Nephron (organoid): Measurements from ENCODE around the gene CHN2.

ENCODE experiments used
- H3K27ac Mint-ChIP-seq, 3 experiments: 2 replicates each; pipeline ENCODE4 v1.8.0; 2020; ENCODE audit warnings: mixed read lengths in 3 of 3, mild to moderate bottlenecking in 2 of 3, moderate library complexity in 1 of 3
- H3K27me3 Mint-ChIP-seq: 2 replicates; pipeline ENCODE4 v1.8.0; 2021; ENCODE audit warnings: low read depth, mild to moderate bottlenecking, moderate library complexity, mixed read lengths
- H3K36me3 Mint-ChIP-seq: 2 replicates; pipeline ENCODE4 v1.8.0; 2020; ENCODE audit warnings: low read depth, mixed read lengths
- H3K4me1 Mint-ChIP-seq: 2 replicates; pipeline ENCODE4 v1.8.0; 2020; ENCODE audit warnings: mixed read lengths
- H3K4me3 Mint-ChIP-seq, 3 experiments: 2 replicates each; pipeline ENCODE4 v1.8.0; 2020; ENCODE audit warnings: mild to moderate bottlenecking in 3 of 3, mixed read lengths in 3 of 3, moderate library complexity in 2 of 3
- H3K9me3 Mint-ChIP-seq: 2 replicates; pipeline ENCODE4 v1.8.0; 2020; ENCODE audit warnings: mixed read lengths
- CTCF ChIP-seq, 3 experiments: fragments of 200-600 bp; sonication (generic); IDR thresholded peaks; one replicate each; pipeline ENCODE4 v1.5.0; 2021; ENCODE audit warnings: antibody characterized with exemption in 3 of 3; ENCODE audit not compliant: unreplicated experiment in 3 of 3

CHN2 gene

DNA sequence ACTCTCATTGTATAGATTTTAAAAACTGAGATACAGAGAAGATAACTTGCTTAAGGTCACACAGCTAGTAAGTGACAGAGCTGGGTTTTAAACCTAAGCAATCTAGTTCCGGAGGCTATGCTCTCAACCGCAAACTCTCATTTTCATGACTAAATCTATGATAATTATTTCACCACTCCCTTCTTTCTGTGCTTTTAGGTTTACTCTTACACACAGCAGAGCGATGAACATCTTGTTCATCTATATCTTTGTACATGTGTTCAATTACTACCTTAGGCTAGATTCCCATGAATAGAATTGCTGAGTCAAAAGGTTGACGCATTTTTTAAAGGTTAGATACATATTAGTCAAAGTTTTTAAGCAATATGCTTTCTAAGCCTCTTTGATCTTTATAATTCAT, 154.8 kb downstream of the CHN2 start:
- no peak for TF ChIP-seq CTCF (IDR thresholded peaks at IDR 0.05; ENCODE audit: unreplicated experiment in 3 of 3)
- Mint-ChIP-seq H3K27me3 (no peaks in the 10 kb centered on the region), H3K4me3 (no peak overlapping the region), H3K27ac (no peak overlapping the region), H3K9me3 (no peaks in the 10 kb centered on the region), H3K4me1 (peaks cover 11% of the 10 kb centered on the region), H3K36me3 (no peaks in the 10 kb centered on the region)

DNA sequence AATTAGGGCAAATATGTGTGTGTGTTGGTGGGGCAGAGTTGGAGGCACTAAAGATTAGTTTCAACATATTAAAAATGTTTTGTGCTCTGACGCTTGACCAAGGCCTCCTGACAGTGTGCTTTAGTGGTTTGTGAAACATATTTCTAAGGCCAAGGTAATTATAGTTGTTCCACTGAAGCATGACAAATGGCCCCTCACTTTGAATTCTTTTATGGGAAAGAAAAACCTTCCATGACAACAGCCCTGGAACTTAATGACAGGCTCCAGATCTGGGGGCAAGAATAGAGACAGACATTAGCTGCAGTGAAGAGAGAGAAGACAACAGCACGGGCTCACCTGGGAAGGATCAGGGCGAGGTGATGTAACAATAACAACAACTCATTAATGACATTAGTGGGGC, 155.8 kb downstream of the CHN2 start:
- H3K36me3 Mint-ChIP-seq = no peaks in the 10 kb centered on the region
- no peak overlapping the region for H3K4me3 Mint-ChIP-seq
- TF ChIP-seq CTCF (IDR thresholded peaks at IDR 0.05; ENCODE audit: unreplicated experiment in 3 of 3) = no peak
- H3K4me1 Mint-ChIP-seq = peaks cover 11% of the 10 kb centered on the region
- peak overlapping the region in 2 of 3 experiments; percentile 10 to 70 for H3K27ac Mint-ChIP-seq
- H3K9me3 Mint-ChIP-seq = no peaks in the 10 kb centered on the region
- no peaks in the 10 kb centered on the region for H3K27me3 Mint-ChIP-seq

GRCh38 chr7:29352041-29352440, 157.5 kb downstream of the CHN2 start:
- no peaks in the 10 kb centered on the region for H3K27me3 Mint-ChIP-seq
- peaks cover 11% of the 10 kb centered on the region for H3K4me1 Mint-ChIP-seq
- no peaks in the 10 kb centered on the region for H3K9me3 Mint-ChIP-seq
- TF ChIP-seq CTCF (IDR thresholded peaks at IDR 0.05; ENCODE audit: unreplicated experiment in 3 of 3) = no peak
- H3K36me3 Mint-ChIP-seq = no peaks in the 10 kb centered on the region
- no peak overlapping the region for H3K4me3 Mint-ChIP-seq
- H3K27ac Mint-ChIP-seq = no peak overlapping the region

DNA sequence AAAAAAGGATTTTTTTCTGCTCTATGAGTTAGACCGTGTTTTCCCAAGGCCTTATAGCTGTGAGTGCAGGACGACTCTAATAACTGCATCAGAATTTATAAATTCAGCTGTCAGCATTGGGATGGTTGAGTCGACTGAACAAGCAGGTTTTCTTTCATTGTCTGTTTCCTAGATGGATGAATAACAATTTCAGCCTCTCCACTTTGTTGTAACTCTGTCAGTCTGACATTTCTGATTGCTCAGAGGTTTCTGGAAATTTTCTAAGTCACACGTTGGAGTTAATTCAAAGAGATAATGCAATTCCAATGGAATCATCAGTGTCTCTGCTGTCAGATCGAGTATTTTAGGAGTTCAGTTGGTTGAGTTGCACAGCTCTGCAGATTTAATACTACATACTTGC, 159.2 kb downstream of the CHN2 start:
- Mint-ChIP-seq H3K27me3 (no peaks in the 10 kb centered on the region), H3K27ac (no peak overlapping the region), H3K36me3 (no peaks in the 10 kb centered on the region), H3K4me1 (peaks cover 11% of the 10 kb centered on the region), H3K4me3 (no peak overlapping the region), H3K9me3 (no peaks in the 10 kb centered on the region)
- no peak for TF ChIP-seq CTCF (IDR thresholded peaks at IDR 0.05; ENCODE audit: unreplicated experiment in 3 of 3)

- TF ChIP-seq CTCF (IDR thresholded peaks at IDR 0.05; ENCODE audit: unreplicated experiment in 3 of 3) = no peak
These were observed 159.8 kb downstream of the CHN2 start for GRCh38 chr7:29354340-29354739.

DNA sequence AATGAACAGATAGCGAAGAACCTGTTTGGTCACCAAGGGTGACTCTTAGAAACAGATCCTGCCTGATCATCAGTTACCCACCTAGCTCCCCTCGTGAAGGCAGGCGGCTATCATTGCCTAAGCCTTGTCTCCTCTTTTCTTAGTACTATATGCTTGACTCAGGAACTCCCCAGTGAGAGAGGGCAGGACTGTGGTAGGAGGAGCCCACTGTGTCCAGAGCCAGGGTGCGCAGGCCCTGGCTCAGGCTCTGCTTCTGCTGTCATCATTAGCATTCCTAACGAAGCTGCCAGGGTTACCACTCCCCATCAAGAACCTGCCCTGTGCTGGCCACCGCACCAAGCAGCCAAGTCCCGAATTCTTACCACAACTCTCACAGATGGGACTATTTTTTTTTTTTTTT, 160.8 kb downstream of the CHN2 start:
- H3K4me3 Mint-ChIP-seq = no peak overlapping the region
- no peaks in the 10 kb centered on the region for H3K9me3 Mint-ChIP-seq
- no peaks in the 10 kb centered on the region for H3K27me3 Mint-ChIP-seq
- no peak overlapping the region for H3K27ac Mint-ChIP-seq
- no peak for TF ChIP-seq CTCF (IDR thresholded peaks at IDR 0.05; ENCODE audit: unreplicated experiment in 3 of 3)
- no peaks in the 10 kb centered on the region for H3K36me3 Mint-ChIP-seq
- peaks cover 3% of the 10 kb centered on the region for H3K4me1 Mint-ChIP-seq

More at GRCh38 chr7:29354340-29354739, 159.8 kb downstream of the CHN2 start:
- no peak overlapping the region for H3K27ac Mint-ChIP-seq
- no peaks in the 10 kb centered on the region for H3K9me3 Mint-ChIP-seq
- peaks cover 11% of the 10 kb centered on the region for H3K4me1 Mint-ChIP-seq
- H3K36me3 Mint-ChIP-seq = no peaks in the 10 kb centered on the region
- no peak overlapping the region for H3K4me3 Mint-ChIP-seq
- no peaks in the 10 kb centered on the region for H3K27me3 Mint-ChIP-seq
